Inferior parietal cortex (tissue), 1 donor: ENCODE data around the gene PNLIPRP2.

Source experiments
- DNase-seq: peaks from one replicate; pipeline ENCODE4 v3.0.0-alpha.2; 2016; ENCODE audit errors: extremely low spot score

Gene PNLIPRP2

DNA sequence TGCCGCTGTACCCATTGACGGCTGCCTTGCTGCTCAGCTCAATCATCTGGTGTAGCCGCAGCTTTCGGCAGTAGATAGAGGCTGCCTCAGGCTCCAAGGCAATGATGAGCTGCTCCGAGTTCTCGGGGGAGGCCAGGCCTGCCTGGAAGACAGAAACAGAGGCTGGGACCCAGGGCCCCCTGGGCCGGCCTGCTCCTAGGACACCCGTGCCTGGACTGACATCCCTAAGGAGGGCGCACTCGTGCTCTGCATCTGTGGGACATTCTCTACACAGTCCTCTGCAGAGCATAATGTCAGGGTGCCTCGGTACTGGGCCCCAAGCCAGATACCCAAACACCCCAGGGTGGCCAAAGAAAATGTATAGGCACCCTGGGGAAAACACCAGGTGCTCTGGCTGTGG lies 63.1 kb downstream of the PNLIPRP2 start:
- no peak for DNase-seq

DNA sequence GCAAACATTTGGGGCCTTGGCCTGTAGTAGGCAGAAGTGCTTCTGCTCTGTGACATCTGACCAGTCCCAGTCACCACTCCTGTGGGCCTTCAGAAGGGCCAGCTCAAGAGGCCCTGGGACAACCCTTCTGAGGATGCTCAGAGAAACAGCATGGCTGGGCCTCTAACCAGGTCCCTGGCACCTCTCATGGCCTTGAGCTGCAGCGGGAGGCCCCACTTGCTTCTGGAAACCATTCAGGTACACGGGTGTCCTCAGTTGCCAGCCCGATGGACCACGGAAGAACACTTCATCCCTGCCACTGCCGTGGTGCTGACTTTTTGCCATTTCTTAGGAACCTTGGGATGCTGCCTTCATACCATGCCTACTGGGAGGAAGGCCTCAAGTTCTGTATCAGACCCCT lies 64.0 kb downstream of the PNLIPRP2 start:
- DNase-seq = no peak

DNA sequence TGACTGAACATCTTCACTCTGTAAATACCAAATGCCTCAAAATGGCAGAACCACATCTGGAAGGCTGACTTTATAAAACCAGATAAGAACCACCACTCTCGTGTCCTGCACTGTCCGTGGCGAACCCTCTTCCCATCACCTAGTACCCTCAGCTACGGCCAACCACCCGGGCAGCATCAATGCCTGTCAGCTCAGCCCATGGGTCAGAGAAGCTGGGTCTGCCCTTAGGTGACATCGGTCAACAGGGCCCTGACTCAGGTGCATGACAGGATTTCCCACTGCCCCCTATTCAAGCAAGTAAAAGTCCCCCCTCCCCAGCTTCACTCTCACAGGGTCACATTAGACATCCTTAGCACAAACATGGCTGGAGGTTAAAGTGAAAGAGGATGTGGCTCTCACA lies 65.1 kb downstream of the PNLIPRP2 start:
- no peak for DNase-seq

DNA sequence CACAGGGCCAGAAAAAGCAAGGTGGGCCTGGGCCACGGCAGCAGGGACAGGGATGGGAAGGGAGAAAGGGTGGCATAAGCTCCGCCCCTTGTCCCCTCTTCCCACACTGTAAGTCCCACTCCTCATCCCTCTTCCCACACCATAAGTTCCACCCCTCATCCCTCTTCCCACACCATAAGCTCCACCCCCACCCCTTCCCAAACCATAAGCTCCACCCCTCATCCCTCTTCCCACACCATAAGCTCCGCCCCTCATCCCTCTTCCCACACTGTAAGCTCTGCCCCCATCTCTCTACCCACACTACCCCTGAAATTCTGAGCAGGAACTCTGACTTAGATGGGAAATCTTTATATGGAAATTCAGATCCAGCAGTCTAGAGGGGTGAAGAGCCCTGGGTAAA lies 65.9 kb downstream of the PNLIPRP2 start:
- no peak for DNase-seq

DNA sequence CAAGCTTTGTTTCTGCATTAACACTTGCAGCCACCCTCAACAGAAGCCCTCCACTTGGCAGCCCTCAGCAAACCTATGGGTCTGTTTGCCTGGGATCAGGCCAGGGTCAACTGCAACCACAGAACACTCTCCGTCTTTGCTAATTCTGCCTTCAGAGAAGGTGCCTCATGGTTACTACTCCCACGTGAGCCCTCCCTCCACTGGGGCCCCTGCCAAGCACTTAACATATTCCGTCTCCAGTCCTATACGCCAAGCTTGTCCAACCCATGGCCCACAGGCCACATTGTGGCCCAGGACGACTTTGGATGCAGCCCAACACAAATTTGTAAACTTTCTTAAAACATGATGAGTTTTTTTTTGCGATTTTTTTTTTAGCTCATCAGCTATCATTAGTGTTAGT lies 66.9 kb downstream of the PNLIPRP2 start:
- DNase-seq = no peak

DNA sequence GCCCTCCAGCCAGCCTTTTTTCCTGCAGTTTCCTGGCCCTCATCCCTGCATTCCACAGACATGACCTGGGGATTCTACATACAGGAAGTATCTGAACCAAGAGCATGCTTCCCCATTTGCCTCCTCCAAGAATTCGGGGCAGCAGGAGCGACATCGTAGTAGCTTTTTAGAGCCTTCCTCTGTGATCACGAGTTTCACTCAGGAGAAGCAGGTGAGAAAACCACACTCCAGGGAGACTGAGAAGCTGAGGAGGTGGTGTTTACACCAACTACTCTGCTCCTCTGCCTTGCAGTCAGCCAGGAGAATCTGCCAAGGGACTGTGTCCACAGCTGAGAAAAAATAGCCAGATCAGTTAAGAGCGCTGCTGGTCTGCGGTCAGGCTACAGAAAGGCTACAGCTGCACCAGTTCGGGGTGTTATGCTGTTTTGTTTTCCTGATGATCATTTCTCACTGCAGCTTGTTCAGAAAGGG lies 67.5 kb downstream of the PNLIPRP2 start:
- DNase-seq = peak; percentile 56

DNA sequence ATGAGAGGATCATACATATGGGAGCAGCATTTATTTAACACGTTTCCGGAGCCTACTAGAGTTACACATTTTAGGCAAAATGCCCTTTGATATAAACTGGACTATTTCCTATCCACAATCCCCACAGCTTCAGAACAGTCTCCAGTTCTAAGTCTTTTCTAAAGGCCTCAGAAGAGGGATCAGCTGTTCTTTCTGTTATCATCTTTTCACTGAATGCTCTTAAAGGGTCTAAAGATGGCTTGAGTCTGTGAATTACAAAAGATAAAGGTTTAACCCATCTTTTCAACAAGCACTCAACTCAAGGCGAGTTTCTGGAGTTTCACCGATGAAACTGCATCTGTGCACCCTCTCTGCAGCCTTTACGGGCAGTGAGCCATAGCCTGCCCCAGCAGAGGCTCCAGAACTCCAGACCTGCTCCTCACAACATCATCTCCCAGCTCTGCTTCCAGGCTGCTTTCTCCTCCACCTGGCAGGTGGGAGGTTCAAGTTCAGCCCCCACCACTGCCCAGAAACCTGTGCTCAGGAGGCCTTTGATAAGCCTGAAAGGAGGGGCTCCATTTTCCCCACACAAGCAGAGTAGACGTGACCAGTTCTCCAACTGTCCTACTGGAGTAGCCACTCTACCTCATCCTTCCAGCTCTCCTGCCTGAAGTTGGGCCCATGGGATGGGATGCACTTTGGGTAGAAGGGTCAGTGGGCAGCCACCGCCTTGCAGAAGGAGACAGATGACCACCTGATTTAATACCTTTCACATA lies 68.2 kb downstream of the PNLIPRP2 start:
- DNase-seq = peak; percentile 40

DNA sequence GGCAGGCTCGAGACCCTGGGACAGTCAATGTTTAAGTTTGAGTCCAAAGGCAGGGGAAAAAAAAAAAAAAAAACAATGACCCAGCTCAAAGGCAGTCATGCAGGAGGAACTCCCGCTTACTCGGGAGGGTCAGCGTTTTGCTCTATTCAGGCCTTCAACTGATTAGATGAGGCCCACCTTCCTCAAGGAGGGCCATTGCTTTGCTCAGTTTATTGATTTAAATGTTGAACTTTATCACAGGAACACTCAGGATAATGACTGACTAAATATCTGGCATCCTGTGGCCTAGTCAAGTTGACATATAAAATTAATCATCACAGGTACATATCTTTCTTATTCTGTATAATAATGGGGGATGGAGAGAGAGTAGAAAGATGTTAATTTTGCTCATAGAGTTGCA lies 69.0 kb downstream of the PNLIPRP2 start:
- no peak for DNase-seq

DNA sequence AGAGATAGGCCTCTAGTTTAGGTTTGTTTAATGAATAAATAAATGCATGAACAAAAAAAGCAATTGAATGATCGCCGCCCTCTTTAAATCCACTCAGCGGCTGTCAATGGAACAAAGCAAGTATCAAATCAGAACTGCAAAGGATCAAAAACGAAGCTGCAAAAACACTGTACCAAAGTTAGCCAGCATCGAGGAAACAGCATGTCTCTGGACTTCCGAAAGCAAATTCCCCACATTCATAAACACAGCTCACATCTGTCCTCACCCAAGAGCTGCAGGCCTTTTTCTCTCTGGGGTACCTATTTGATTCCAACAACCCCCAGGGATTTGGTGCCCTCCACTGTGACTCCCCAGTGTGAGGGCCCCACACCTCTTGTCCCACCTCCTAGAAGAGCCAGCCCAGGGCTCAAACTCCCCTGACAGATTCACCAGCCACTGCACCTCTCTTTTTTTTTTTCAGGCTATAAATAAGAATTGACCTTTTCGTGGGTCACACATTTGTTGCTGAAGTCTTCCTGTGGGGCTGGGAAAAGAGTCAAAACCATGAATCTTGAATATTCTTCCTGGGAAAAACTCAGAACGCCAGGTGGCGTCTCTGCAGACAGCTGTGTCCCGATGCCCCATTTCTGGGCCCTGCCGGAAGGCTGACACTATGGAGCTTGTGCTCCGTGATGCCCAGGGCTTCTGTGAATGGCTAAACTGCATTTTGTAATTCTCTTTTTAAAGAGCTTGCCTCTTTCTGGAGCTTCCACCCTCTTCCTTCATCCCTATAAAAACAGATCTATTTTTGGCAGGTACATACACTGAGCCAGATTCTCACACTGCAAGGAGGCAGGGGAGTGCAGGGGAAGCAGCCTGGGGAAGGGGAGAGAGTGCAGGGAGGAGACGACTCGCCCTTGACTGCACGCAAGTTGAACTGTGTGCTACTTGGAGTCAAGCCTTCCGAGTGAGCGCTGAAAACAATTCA lies 69.9 kb downstream of the PNLIPRP2 start:
- peak; percentile 74 for DNase-seq

DNA sequence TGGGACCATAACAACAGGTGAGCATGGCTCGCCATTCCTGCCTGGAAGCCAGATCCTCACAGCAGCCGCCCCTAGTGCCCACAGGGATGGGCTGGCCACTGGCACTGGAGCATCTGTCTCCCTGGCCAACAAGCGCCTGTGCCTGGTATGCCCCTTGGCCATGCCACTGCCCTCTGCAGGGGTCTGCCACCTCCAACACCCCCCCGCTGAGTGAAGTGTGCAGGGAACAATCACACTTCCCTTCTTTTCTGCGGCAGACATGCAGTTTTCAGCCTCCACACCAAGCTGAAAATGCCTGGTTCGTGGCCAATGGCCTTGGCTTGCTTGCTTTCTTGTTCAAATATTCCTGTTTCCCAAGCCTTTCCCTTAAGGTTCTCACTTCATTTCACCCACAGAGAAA lies 70.9 kb downstream of the PNLIPRP2 start:
- DNase-seq = no peak

DNA sequence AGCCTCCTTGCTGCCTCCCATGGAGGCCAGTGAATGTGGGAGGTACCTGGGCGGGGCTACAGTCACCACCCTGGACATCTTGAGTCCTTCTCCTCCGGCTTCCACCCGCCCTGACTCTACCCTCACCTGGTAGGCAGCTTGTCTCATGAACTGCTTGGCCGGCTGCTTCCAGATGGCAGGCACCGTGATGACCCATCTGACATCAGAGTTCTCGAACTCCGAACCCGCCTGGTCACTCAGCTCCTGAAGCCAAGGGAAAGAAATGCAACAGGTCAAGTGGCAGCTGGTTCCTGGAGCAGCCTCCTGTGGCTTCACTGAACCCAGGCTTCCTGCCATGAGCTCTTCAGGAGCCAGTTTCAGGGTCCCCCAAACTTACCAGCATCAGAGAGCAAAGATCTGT lies 71.5 kb downstream of the PNLIPRP2 start:
- DNase-seq = no peak

DNA sequence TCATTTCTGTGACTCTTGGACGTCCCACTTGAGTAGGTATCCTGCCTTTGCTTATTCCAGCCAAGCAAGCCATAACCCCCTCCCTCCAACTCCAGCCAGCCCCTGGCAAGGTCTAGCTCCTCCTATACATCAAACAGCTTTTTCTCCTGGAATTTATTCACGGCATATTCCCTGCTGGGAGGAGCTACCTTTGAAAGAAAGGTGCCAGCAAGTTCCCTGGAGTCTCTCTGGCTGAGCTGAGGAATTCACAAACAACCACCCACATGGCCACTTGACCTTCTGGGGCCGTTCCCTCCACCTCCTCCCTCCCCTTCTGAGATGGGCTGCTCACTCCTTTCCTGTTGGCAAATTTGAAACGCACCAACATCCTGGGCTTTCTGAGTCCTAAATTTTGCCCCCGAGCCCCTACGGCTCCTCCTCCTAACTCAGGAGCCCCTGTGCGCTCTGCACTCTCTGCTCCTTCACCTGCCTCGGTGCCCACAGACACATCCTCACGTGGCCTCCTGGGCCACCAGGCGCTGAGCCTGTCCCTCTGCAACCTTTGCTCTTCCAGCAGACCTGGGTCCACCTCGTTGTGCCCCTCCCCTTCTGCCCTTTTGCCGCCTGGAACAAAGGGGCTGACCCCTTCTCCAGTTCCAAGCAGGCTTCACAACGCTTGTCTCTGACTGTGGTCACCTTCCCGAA lies 73.6 kb downstream of the PNLIPRP2 start:
- DNase-seq = no peak
